ENCODE results near the gene THOC6. TPM values are rescaled to one million over a fixed set of nuclear protein-coding genes. Genes with fewer than 3 reads are reported as not detected.
A peak's percentile ranks its signal among the peaks of the same experiment; 100 is the strongest.

Gene THOC6
- total and polyA plus RNA-seq, 9 of the 15 experiments (the other 6 are each of a cell fraction or from before 2014, with no cell fraction given), result 2.5 to 65.4 (median 42.3) TPM

- TF ChIP-seq DEAF1 (CRISPR knock-in tag; IDR thresholded peaks at IDR 0.05) (peak; percentile 96), ZNF830 (CRISPR knock-in tag; IDR thresholded peaks at IDR 0.05) (no peak), NONO (IDR thresholded peaks at IDR 0.05; ENCODE audit: low read depth in 2 of 2, low read length in 1 of 2) (peak in 1 of 2 experiments; percentile 77; a peak in 1 of 4 replicates), ELK1 (CRISPR knock-in tag; IDR thresholded peaks at IDR 0.05) (no peak), MNT (conservative IDR thresholded peaks at IDR 0.05) (peak in 1 of 2 experiments; percentile 84; a peak in 2 of 4 replicates), FOSL1 (tag; conservative IDR thresholded peaks at IDR 0.05) (no peak), DACH1 (IDR thresholded peaks at IDR 0.05; ENCODE audit: partially characterized antibody) (no peak), MTA1 (IDR thresholded peaks at IDR 0.05; ENCODE audit: borderline replicate concordance) (no peak), PHF8 (IDR thresholded peaks at IDR 0.05; ENCODE audit: borderline replicate concordance, low read length) (peak; percentile 77; the same call in 1 of the 2 replicates), RBM15 (IDR thresholded peaks at IDR 0.05; ENCODE audit: insufficient read depth, low read length) (no peak), SIRT6 (IDR thresholded peaks at IDR 0.05; ENCODE audit: low read depth, low read length) (no peak), CAMTA2 (CRISPR knock-in tag; conservative IDR thresholded peaks at IDR 0.05) (no peak), SNIP1 (IDR thresholded peaks at IDR 0.05; ENCODE audit: low read depth) (no peak), ZFP30 (CRISPR knock-in tag; IDR thresholded peaks at IDR 0.05; ENCODE audit: borderline replicate concordance) (no peak), ZC3H4 (CRISPR knock-in tag; IDR thresholded peaks at IDR 0.05; ENCODE audit: borderline replicate concordance) (no peak), MEIS2 (IDR thresholded peaks at IDR 0.05; ENCODE audit: partially characterized antibody) (peak; percentile 43), SMAD4 (CRISPR knock-in tag; conservative IDR thresholded peaks at IDR 0.05) (peak; percentile 89)
- TF ChIP-seq, protein P1, sequence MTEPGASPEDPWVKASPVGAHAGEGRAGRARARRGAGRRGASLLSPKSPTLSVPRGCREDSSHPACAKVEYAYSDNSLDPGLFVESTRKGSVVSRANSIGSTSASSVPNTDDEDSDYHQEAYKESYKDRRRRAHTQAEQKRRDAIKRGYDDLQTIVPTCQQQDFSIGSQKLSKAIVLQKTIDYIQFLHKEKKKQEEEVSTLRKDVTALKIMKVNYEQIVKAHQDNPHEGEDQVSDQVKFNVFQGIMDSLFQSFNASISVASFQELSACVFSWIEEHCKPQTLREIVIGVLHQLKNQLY (CRISPR knock-in tag; conservative IDR thresholded peaks at IDR 0.05), result no peak
- TF ChIP-seq, protein P2, sequence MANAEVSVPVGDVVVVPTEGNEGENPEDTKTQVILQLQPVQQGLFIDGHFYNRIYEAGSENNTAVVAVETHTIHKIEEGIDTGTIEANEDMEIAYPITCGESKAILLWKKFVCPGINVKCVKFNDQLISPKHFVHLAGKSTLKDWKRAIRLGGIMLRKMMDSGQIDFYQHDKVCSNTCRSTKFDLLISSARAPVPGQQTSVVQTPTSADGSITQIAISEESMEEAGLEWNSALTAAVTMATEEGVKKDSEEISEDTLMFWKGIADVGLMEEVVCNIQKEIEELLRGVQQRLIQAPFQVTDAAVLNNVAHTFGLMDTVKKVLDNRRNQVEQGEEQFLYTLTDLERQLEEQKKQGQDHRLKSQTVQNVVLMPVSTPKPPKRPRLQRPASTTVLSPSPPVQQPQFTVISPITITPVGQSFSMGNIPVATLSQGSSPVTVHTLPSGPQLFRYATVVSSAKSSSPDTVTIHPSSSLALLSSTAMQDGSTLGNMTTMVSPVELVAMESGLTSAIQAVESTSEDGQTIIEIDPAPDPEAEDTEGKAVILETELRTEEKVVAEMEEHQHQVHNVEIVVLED (CRISPR knock-in tag; IDR thresholded peaks at IDR 0.05), result no peak
- TF ChIP-seq, protein P3, sequence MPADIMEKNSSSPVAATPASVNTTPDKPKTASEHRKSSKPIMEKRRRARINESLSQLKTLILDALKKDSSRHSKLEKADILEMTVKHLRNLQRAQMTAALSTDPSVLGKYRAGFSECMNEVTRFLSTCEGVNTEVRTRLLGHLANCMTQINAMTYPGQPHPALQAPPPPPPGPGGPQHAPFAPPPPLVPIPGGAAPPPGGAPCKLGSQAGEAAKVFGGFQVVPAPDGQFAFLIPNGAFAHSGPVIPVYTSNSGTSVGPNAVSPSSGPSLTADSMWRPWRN (IDR thresholded peaks at IDR 0.05; ENCODE audit: low read depth), result no peak
These were observed 35.3 kb downstream of the THOC6 start (continued) for GRCh38 chr16:3059041-3059722.

Data from K562 (cell line).